Calu3 (cell line): ENCODE results near the gene IFT27. TPM values are rescaled to one million over a fixed set of nuclear protein-coding genes. Genes with fewer than 3 reads are reported as not detected.

Source experiments
- BruUV-seq: library from RNA; stranded (reverse); fragments of 400-500 nt; replicated peaks from 2 replicates; lab custom pipeline; 2021; lab: Mats Ljungman, UMichigan
- CTCF ChIA-PET: fragments of 300-600 bp; sonication (Branson Sonifier 250); formaldehyde crosslinking; loops from one replicate; lab custom pipeline; 2022; ENCODE audit warnings: antibody characterized with exemption; lab: Charles Lee
- DNase-seq: peaks from one replicate; pipeline ENCODE4 v3.0.0; 2022
- H3K27ac Mint-ChIP-seq: one replicate; pipeline ENCODE4 v1.8.0; 2022; ENCODE audit warnings: mixed read lengths; ENCODE audit not compliant: unreplicated experiment
- H3K27me3 Mint-ChIP-seq: one replicate; pipeline ENCODE4 v1.8.0; 2022; ENCODE audit warnings: mixed read lengths; ENCODE audit not compliant: unreplicated experiment
- H3K36me3 Mint-ChIP-seq: one replicate; pipeline ENCODE4 v1.8.0; 2022; ENCODE audit warnings: mild to moderate bottlenecking, moderate library complexity, mixed read lengths; ENCODE audit not compliant: insufficient read depth, unreplicated experiment
- H3K4me1 Mint-ChIP-seq: one replicate; pipeline ENCODE4 v1.8.0; 2022; ENCODE audit warnings: mild to moderate bottlenecking, low read depth, mixed read lengths; ENCODE audit not compliant: unreplicated experiment
- H3K4me3 Mint-ChIP-seq: one replicate; pipeline ENCODE4 v1.8.0; 2022; ENCODE audit warnings: mild to moderate bottlenecking, low read depth, moderate library complexity, mixed read lengths; ENCODE audit not compliant: unreplicated experiment
- H3K9me3 Mint-ChIP-seq: one replicate; pipeline ENCODE4 v1.8.0; 2022; ENCODE audit warnings: low read depth, mixed read lengths; ENCODE audit not compliant: unreplicated experiment
- intact Hi-C: fragments of 100-400 bp; cut with micrococcal nuclease; formaldehyde crosslinking; loops from one replicate; pipeline ENCODE4 v1.10.0; 2022; ENCODE audit not compliant: unreplicated experiment
- total RNA-seq: library from RNA; stranded (reverse); gene quantifications from 2 replicates; pipeline ENCODE4 v1.2.3, GENCODE V29; 2022
- TF ChIP-seq, protein P1 (sequence below): fragments of 200-600 bp; IDR thresholded peaks from one replicate; pipeline ENCODE4 v1.8.0; 2022; ENCODE audit warnings: antibody characterized with exemption; ENCODE audit not compliant: unreplicated experiment

The IFT27 gene
- total RNA-seq, 1 experiment from 2014 or later: 41.0 TPM

DNA sequence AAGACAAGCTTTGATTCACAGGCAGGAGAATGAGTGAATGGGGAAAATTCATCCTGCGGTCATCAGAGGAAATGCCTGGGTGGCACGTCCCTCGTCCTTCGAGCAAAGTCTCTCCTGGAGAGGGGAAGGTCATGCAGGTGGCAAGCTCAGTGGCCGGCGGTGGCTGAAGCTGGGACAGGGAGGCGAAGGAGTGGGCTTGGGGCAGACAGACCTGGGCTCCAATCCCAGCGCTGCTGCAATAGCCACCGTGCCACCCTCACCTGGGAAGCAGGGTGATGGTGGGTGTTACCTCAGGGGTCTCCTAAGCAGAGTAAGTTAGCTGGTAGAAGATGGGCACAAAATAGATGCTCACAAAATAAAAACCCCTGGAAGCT, 49.9 kb downstream of the IFT27 start:
- peaks cover 4% of the 10 kb centered on the region for H3K36me3 Mint-ChIP-seq
- TF ChIP-seq, protein P1, sequence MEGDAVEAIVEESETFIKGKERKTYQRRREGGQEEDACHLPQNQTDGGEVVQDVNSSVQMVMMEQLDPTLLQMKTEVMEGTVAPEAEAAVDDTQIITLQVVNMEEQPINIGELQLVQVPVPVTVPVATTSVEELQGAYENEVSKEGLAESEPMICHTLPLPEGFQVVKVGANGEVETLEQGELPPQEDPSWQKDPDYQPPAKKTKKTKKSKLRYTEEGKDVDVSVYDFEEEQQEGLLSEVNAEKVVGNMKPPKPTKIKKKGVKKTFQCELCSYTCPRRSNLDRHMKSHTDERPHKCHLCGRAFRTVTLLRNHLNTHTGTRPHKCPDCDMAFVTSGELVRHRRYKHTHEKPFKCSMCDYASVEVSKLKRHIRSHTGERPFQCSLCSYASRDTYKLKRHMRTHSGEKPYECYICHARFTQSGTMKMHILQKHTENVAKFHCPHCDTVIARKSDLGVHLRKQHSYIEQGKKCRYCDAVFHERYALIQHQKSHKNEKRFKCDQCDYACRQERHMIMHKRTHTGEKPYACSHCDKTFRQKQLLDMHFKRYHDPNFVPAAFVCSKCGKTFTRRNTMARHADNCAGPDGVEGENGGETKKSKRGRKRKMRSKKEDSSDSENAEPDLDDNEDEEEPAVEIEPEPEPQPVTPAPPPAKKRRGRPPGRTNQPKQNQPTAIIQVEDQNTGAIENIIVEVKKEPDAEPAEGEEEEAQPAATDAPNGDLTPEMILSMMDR: no peak
- DNase-seq: no peak
- no peaks in the 10 kb centered on the region for H3K4me1 Mint-ChIP-seq
- intact Hi-C loops: no loop called here
- no peaks in the 10 kb centered on the region for H3K9me3 Mint-ChIP-seq
- CTCF ChIA-PET: interaction anchor here (0.6 kb wide), 1 partner anchor 229 kb away, joined by 4 read pairs; no protein-coding TSS in a partner anchor
- H3K27ac Mint-ChIP-seq: no peak overlapping the region
- H3K27me3 Mint-ChIP-seq: peaks cover 100% of the 10 kb centered on the region
- H3K4me3 Mint-ChIP-seq: no peak overlapping the region
- BruUV-seq: no TSS peak

DNA sequence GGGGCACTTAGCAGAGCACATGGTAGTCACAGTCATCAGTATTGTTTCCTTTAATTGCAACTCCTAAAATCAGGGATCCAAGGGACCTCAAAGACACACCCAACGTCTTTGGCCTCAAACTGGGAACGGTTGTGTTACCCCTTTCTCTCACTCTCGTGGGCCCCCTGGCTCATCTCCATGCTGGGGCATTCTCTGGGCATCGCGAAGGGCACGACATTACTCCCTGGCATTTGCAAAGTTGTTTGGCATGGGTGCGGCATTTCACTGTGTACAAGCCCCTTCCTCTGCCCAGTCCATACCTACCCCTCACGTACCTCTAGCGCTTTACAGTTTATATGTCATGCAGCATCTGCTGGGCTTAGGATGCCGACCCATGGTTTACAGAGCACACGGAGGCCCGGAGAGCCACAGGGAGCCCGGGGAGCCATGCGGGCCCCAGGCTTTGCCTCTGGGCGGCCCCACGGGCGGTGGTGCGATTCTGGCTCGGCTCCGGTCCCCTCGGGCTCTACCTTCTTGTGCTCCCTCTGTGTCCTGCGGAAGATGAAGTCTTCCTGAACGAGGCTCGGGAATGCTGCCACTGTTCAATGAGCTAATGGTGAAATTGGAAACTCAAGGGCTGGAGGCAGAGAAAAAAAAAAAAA, 50.4 kb downstream of the IFT27 start:
- H3K36me3 Mint-ChIP-seq: peaks cover 4% of the 10 kb centered on the region
- H3K27me3 Mint-ChIP-seq: peaks cover 100% of the 10 kb centered on the region
- no TSS peak for BruUV-seq
- CTCF ChIA-PET: interaction anchor here (0.6 kb wide), 1 partner anchor 228 kb away, joined by 4 read pairs; no protein-coding TSS in a partner anchor
- no peak overlapping the region for H3K27ac Mint-ChIP-seq
- no peak overlapping the region for H3K4me3 Mint-ChIP-seq
- intact Hi-C loops: no loop called here
- no peaks in the 10 kb centered on the region for H3K4me1 Mint-ChIP-seq
- TF ChIP-seq, protein P1: no peak
- H3K9me3 Mint-ChIP-seq: no peaks in the 10 kb centered on the region
- DNase-seq: no peak

DNA sequence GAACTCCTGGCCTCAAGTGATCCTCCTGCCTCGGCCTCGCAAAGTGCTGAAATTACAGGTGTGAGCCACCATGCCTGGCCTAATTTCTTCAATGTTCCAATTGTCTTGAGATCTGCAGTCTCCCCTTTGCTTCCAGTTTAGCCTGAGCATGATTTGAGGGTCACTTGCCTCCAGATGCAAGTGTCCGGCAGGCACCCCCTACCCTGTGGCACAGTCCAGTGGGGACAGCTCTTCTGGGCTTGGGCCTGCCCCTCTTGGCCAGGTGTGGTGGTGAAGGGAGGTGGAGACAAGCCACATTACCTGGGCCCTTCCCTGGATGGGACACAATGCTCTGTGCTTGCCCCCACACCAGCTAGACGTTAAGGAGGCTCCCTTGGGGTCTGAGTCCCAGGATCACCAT, 51.1 kb downstream of the IFT27 start:
- Mint-ChIP-seq H3K4me1 (no peaks in the 10 kb centered on the region), H3K27ac (no peak overlapping the region), H3K36me3 (peaks cover 4% of the 10 kb centered on the region), H3K9me3 (no peaks in the 10 kb centered on the region), H3K4me3 (no peak overlapping the region), H3K27me3 (peaks cover 100% of the 10 kb centered on the region)
- TF ChIP-seq, protein P1: no peak
- CTCF ChIA-PET: no interaction called here
- DNase-seq: no peak
- intact Hi-C loops: no loop called here
- BruUV-seq: no TSS peak

DNA sequence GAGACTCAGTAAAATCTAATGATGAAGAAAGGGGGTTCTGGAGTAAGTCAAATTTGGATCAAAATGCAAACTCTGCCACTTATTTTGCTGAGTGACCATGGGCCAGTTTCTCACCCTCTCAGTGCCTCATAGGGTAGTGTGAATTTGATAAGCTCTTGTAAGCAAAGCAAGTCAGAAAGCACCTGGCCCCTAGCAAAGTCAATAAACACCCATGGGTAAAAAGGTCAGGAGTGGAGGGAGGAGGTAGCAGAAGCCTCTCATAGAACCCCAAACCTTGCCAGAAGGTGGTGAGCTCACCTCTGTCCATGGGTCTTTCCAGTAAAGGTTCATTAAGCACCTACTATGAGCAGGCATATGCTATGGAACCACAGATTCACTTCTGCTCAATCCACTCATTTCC, 53.9 kb downstream of the IFT27 start:
- DNase-seq: no peak
- intact Hi-C loops: no loop called here
- CTCF ChIA-PET: no interaction called here
- Mint-ChIP-seq H3K4me3 (no peak overlapping the region), H3K27me3 (peaks cover 97% of the 10 kb centered on the region), H3K9me3 (no peaks in the 10 kb centered on the region), H3K27ac (no peak overlapping the region), H3K4me1 (no peaks in the 10 kb centered on the region), H3K36me3 (peaks cover 4% of the 10 kb centered on the region)
- BruUV-seq: no TSS peak
- TF ChIP-seq, protein P1: no peak
